ENCODE data around the gene LMF1.

DNA sequence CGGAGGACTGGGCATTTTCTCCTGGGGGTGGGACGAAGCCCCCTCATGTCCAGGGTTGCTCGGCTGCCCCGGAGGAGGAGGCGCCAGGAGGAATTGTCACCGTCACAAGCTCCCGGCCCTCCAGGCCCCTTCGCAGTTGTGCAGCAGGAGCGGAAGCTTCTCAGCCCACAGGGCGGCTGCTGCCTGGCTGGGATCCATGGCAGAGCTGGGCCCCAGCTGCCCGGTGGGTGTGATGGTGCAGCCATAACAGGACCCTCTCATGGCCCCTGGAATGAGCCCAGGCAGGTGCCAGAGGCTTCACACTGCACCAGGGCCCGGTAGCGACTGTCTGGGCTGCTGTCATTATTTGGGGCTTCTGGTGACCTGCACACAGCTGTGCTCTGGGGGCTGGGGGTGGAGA lies 115.3 kb downstream of the LMF1 start:
- TF ChIP-seq ZNF274 (IDR thresholded peaks at IDR 0.05; ENCODE audit: low read depth, low read length) (no peak), YY1 (IDR thresholded peaks at IDR 0.05; ENCODE audit: insufficient read depth, insufficient read length) (no peak)
